ENCODE measurements around the gene USP4.
"Not testable (repeated sequence)": the region's sequence is repeated elsewhere in the genome, so short reads cannot be mapped to it uniquely, and the experiment has no call there.

The USP4 gene

DNA sequence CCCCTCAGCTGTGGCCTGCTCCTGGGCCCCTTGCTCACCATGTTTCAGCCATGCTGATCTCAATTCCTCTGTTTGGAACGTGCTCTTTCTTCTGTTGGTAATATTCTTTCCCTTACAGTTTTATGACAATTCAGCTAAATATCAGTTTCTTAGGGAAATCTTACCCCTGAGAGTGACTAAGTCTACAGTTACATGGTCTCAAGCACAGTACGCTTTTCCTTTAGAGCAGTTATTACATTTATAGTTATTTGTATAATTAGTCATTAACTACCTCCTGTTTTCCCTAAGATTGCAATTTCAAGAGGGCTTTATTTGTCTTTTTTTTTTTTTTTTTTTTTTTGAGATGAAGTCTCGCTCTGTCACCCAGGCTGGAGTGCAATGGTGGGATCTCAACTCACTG, 86.3 kb downstream of the USP4 start:
- DNase-seq (ENCODE audit: low read depth in 2 of 2) = no peak

- DNase-seq (ENCODE audit: low read depth in 2 of 2) = no peak
Measured at GRCh38 chr3:49248840-49249227, 91.0 kb downstream of the USP4 start.

GRCh38 chr3:49244581-49245205, 95.2 kb downstream of the USP4 start:
- DNase-seq (ENCODE audit: low read depth in 2 of 2) = no peak

GRCh38 chr3:49240091-49240490, 99.8 kb downstream of the USP4 start:
- DNase-seq (ENCODE audit: low read depth in 2 of 2) = not testable (repeated sequence)

GRCh38 chr3:49238274-49239127, 101.4 kb downstream of the USP4 start:
- no peak for DNase-seq (ENCODE audit: low read depth in 2 of 2)

DNA sequence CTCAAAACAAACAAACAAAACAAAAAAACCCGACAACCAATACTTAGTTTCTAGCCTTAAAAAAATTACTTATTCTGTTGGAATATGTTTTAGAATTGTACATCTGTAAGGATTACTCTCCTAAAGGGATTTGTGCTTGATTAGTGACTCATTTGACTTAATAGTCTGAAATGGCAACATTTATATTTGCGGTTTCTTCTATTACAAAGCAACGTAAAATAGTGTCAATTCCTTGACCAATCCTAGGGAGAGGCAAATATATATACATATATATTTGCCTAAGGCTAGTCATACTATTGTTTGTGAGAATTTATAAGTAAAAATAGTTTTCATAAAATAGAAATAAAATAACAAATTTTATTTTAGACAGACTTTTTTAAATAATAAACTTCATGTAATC, 102.5 kb downstream of the USP4 start:
- DNase-seq (ENCODE audit: low read depth in 2 of 2) = no peak

- DNase-seq (ENCODE audit: low read depth in 2 of 2) = no peak
Measured at GRCh38 chr3:49236226-49236625, 103.6 kb downstream of the USP4 start.

GRCh38 chr3:49228817-49229216, 111.0 kb downstream of the USP4 start:
- not testable (repeated sequence) for DNase-seq (ENCODE audit: low read depth in 2 of 2)

Data from stimulated activated CD8-positive, alpha-beta memory T cell treated with anti-CD3 and anti-CD28 coated beads, Interleukin-15, amount 100 ng/mL, for 4 hours (primary cell).